Activated T-helper 17 cell treated with anti-CD3 and anti-CD28 coated beads, Interleukin-2, amount 50 U/mL, for 72 hours (primary cell): ENCODE results near the gene BEND6. TPM values are rescaled to one million over a fixed set of nuclear protein-coding genes. Genes with fewer than 3 reads are reported as not detected.
A peak's percentile ranks its signal among the peaks of the same experiment; 100 is the strongest.

ENCODE experiments used
- ATAC-seq: fragments of 150-1000 bp; cut with Tn5 transposase; replicated peaks from 2 replicates; pipeline ENCODE4 v1.10.0; 2021; ENCODE audit warnings: mild to moderate bottlenecking, moderate library complexity
- H3K27ac Mint-ChIP-seq: one replicate; pipeline ENCODE4 v1.8.0; 2022; ENCODE audit warnings: mixed read lengths
- H3K27me3 Mint-ChIP-seq: one replicate; pipeline ENCODE4 v1.8.0; 2022; ENCODE audit warnings: mixed read lengths
- H3K36me3 Mint-ChIP-seq: one replicate; pipeline ENCODE4 v1.8.0; 2022; ENCODE audit warnings: low read depth, mild to moderate bottlenecking, mixed read lengths
- H3K4me1 Mint-ChIP-seq: one replicate; pipeline ENCODE4 v1.8.0; 2022; ENCODE audit warnings: mixed read lengths
- H3K4me3 Mint-ChIP-seq: one replicate; pipeline ENCODE4 v1.8.0; 2022; ENCODE audit warnings: mild to moderate bottlenecking, mixed read lengths
- H3K9me3 Mint-ChIP-seq: one replicate; pipeline ENCODE4 v1.8.0; 2022; ENCODE audit warnings: mixed read lengths
- total RNA-seq, 2 donors: library from RNA; stranded (reverse); gene quantifications; one replicate each; pipeline ENCODE4 v1.2.3, GENCODE V29; 2022

BEND6 gene, protein sequence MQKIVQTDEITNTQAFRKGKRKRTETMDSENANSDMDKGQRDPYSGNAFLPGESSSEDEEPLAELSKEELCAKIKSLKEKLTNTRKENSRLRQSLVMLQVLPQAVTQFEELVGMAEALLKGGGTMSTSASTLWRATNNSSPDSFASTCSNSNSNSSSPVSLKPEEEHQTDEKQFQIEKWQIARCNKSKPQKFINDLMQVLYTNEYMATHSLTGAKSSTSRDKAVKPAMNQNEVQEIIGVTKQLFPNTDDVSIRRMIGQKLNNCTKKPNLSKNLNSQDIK
- total RNA-seq: under 1 TPM in 1 of 2 donors, not detected in 1; 0.15 TPM

DNA sequence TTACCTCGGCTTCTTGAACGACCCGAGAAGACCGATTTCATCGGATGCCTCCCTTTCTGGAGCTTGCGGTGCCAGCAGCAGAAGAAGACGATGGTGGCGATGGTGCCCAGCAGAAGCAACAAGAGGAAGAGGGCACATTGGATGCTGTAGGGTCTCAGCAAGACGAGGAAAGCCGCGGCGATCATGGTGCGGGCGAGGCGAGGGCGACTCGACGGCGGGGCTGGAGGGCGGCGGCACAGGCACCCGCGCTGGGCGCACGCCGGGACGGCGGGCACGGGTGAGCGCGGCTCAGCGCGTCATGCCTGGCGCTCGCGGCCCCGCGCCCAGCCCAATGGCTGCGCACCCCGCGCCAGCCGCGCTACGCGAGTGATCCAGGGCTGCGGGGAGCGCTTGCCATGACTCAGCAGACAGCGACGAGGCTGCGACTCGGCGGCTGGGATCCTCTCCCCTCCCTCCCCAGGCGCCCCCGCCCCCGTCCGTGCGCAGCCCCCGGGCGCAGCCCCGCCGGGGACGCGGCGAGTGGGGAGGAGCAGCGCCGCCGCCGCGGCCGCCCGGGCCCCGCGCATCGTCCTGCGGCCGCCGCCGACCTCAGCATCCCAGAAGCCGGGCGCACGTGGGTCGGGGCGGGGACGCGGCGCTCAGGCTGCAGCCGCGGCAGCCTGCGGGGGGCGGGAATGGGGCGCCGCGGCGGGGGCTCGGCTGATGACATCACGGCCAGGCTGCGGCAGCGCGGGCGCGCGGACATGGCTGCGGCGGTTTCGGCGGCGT is at the start of gene BEND6:
BEND6 (plus strand) TSS at position 705 of the 768 bp plus-strand sequence. CDS start 26,704 bp downstream, outside the sequence.
- H3K9me3 Mint-ChIP-seq: no peaks in the 10 kb centered on the region
- peak; percentile 74 for ATAC-seq
- no peaks in the 10 kb centered on the region for H3K36me3 Mint-ChIP-seq
- peaks cover 15% of the 10 kb centered on the region for H3K4me1 Mint-ChIP-seq
- peak within 1 kb of the TSS; percentile 58 for H3K27ac Mint-ChIP-seq
- peaks cover 51% of the 10 kb centered on the region for H3K27me3 Mint-ChIP-seq
- H3K4me3 Mint-ChIP-seq: peak within 1 kb of the TSS; percentile 87

DNA sequence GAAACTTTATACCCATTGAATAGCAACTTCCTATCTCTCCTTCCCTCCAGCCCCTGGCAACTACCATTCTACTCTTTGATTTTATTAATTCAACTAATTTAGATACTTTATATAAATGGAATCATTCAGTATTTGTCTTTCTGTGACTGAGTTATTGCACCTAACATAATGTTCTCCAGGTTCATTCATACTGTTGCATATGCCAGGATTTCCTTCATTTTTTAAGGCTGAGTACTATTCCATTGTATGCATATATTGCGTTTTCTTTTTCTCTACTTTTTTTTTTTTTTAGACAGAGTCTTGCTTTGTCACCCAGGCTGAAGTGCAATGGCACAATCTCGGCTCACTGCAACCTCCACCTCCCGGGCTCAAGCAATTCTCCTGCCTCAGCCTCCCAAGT is 49.5 kb upstream of the BEND6 start:
- Mint-ChIP-seq H3K27ac (no peak overlapping the region), H3K4me3 (no peak overlapping the region), H3K9me3 (no peaks in the 10 kb centered on the region), H3K36me3 (no peaks in the 10 kb centered on the region), H3K27me3 (peaks cover 14% of the 10 kb centered on the region), H3K4me1 (no peaks in the 10 kb centered on the region)
- ATAC-seq: no peak

DNA sequence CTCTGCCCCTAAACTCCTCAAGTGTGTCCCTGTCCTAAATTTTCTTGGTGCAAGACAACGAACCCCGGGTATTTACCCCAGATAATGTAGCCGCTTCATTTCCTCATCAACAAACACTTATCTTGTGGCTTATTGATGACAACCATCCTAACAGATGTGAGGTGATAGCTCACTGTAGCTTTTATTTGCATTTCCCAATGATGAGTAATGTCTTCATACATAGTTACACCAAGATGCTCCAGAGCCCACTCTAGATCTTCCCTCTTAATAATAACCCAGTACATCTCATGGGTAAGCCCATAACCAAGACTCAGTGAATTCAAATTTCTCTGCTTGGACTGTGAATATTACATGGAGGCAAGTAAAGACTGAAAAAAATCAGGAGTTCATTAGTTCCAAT is 48.2 kb upstream of the BEND6 start:
- H3K4me1 Mint-ChIP-seq: no peaks in the 10 kb centered on the region
- no peak overlapping the region for H3K4me3 Mint-ChIP-seq
- H3K36me3 Mint-ChIP-seq: no peaks in the 10 kb centered on the region
- H3K9me3 Mint-ChIP-seq: no peaks in the 10 kb centered on the region
- no peak overlapping the region for H3K27ac Mint-ChIP-seq
- no peak for ATAC-seq
- peaks cover 14% of the 10 kb centered on the region for H3K27me3 Mint-ChIP-seq

DNA sequence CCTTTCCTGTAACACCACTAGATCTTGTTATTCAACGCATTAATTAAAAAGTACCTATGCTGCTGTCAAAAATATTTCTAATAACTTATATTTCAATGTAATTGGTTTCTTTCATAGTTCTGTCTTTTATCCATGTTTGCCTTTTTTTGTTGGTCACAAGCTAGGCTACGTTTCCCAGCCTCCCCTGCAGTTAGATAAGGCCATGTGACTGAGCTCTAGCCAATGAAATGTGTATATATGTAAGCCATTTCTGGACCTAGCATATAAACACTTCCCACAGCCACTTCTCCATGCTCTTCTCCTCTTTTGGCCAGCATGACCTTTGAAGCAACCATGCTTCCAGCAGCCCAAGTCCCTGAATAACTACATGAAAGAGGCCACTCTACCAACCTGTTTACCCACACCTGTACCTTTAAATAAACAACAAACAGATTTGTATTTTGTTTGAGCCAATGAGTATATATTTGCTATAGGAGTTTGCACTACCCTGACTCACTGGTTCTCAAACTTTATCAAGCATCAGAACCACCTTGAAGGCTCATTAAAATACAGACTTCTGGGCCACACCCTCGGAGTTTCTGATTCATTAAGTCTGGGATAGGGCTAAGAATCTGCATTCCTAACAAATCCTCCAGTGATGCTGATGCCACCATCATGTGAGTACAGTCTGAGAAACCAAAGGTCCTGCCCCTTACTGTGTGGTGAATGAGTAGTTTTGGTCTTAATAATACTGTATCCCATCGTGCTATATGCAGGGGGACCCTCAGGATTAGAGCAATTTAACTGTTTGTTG is 45.6 kb upstream of the BEND6 start:
- H3K4me3 Mint-ChIP-seq: no peak overlapping the region
- H3K9me3 Mint-ChIP-seq: no peaks in the 10 kb centered on the region
- H3K27ac Mint-ChIP-seq: no peak overlapping the region
- ATAC-seq: no peak
- H3K27me3 Mint-ChIP-seq: peaks cover 27% of the 10 kb centered on the region
- no peaks in the 10 kb centered on the region for H3K36me3 Mint-ChIP-seq
- H3K4me1 Mint-ChIP-seq: no peaks in the 10 kb centered on the region

DNA sequence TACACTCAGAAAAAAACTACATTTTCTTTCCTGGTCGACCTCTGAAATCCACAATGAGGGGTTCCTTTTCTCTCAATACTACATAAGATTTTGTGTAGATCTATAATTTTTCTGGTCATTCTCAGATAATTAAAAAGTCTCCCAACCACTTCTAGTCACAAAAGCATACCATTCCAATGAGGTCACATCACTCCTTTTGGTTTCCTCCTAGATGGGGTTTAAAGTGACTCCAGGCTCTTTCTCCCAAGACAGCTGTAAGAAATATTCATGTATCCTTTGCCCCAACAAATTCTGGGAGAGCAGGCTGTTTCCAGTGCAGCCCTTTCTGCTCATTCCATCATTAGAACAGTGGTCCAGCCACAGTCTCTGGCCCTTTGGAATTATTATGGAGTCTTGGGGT is 43.1 kb upstream of the BEND6 start:
- Mint-ChIP-seq H3K36me3 (no peaks in the 10 kb centered on the region), H3K9me3 (no peaks in the 10 kb centered on the region), H3K27ac (no peak overlapping the region), H3K27me3 (peaks cover 23% of the 10 kb centered on the region), H3K4me3 (no peak overlapping the region), H3K4me1 (no peaks in the 10 kb centered on the region)
- no peak for ATAC-seq

DNA sequence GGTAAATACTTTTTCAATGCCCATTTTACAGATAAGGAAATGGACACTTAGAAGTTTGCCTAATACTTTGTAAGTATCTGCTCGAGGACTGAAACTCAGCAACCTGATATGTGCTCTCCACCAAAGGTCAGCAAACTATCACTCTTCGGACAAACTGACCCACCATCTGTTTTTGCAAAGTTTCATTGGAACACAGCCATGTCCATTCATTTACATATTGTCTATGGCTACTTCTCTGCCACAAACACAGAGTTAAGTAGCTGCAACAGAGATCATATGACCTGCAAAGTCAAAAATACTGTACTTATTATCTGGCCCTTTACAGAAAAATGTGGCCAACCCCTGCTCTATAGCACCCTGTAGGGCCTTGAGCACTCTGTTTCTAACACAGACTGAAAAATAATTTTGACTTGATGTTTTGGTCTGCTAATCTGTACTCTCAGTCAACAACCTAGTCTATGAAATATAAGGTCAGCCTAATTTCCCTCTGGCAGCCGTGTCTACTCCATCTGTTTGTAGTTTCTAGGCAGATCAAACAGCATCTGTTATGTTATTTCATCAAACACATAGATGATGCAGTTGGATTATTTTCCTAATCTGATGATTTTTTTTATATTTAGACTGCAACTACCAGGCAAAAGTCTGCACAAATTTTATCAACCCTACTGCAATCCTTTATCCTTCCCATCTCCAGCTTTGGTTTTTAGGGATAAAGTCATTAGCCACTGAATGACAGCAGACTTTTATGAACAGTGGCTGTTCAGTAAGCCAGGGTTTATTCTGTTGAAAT is 41.4 kb upstream of the BEND6 start:
- no peak overlapping the region for H3K4me3 Mint-ChIP-seq
- H3K4me1 Mint-ChIP-seq: no peaks in the 10 kb centered on the region
- peaks cover 21% of the 10 kb centered on the region for H3K27me3 Mint-ChIP-seq
- no peak overlapping the region for H3K27ac Mint-ChIP-seq
- H3K9me3 Mint-ChIP-seq: no peaks in the 10 kb centered on the region
- no peaks in the 10 kb centered on the region for H3K36me3 Mint-ChIP-seq
- no peak for ATAC-seq

DNA sequence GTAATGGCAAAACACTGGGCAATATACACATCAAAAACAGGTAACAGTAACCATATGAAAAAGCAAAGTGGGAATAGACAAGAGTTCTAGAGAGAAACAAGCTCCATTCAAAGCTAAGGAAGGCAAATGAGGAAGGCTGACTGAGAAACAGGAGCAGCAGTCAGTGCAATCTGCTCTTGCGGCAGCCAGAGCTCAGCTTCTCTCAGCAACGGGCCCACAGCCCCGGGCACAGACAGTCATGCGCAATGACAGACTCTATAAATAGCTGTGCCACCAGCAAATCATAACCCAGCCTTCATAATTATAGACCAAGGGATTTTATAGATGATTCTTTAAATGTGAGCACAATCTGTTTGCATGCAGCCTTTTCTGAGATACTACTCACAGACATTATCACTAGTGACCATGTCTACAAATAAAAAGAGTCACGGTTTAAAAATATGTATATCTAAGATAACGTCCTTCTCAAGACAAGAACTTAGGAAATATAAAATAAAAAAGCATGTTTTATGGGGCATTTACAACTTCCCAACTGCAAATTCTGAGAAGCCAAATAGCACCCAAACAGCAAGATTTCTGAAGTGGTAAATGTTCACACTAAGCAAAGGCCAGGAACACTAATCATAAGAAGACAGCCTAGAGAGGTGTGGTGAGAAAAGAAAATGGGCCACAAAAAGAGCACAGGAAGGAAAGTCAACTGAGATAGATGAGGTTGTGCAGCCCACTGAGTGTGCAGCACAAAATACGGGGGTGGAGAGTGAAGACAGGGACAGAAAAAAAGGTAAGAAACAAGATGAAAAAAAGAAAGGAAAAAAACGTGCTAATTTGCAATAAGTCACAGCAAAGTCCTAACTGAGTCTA is 39.9 kb upstream of the BEND6 start:
- Mint-ChIP-seq H3K4me1 (no peaks in the 10 kb centered on the region), H3K9me3 (no peaks in the 10 kb centered on the region), H3K27ac (no peak overlapping the region), H3K27me3 (peaks cover 16% of the 10 kb centered on the region), H3K36me3 (no peaks in the 10 kb centered on the region), H3K4me3 (no peak overlapping the region)
- ATAC-seq: no peak

DNA sequence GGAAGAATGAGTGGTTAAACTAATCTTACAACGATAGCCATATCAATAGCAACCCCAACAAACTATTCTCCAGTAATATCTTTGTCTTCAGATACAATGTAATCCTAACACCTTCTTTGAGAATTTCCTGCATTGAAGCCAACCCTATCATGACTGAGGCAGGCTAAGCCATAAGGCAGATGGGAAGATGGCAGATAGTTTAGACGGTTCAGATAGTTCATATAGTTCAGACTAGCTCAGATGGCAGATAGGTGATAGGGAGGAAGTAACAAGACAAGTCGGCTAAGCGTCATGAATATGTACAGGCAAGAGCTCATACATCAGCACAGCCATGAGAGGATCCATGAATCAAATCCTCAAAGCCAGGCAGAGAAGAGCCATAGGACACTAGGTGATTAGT is 39.1 kb upstream of the BEND6 start:
- Mint-ChIP-seq H3K27ac (no peak overlapping the region), H3K9me3 (no peaks in the 10 kb centered on the region)

DNA sequence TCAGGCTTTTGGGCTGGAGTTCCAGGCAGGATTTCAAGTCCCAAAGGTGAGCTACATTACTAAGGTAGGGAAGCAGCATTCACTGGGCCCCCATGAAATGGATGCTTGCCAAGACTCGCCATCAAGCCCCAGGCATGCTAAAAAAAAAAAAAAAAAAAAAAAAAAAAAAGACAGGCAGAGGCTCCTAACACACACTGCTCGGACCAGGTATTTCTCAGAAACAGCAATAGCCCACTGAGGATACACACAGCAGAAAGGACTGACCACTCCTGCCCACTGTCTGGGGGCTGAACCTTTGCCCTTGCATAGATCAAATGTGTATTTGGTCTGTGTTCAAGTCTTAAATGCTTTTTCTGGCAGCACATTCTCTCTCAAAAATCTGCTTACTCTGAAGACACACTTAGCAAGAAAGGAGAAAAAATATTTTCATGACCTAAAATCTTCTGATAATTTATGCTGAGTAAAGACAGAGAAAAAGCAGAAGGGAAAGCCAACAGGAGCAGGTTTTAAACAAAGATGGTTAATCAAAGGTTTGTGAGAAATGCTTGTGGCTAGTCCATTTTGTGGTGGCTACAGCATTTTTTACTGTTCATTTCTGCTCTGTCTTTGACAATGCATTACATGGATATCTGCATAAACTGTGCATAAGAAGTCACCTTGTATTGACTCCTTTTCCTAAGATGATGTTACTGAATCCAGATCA is 37.9 kb upstream of the BEND6 start:
- no peaks in the 10 kb centered on the region for H3K4me1 Mint-ChIP-seq
- no peak overlapping the region for H3K4me3 Mint-ChIP-seq
- ATAC-seq: no peak
- H3K27ac Mint-ChIP-seq: no peak overlapping the region
- no peaks in the 10 kb centered on the region for H3K9me3 Mint-ChIP-seq
- H3K36me3 Mint-ChIP-seq: no peaks in the 10 kb centered on the region
- peaks cover 16% of the 10 kb centered on the region for H3K27me3 Mint-ChIP-seq

More for the DNA sequence above, 39.1 kb upstream of the BEND6 start:
- Mint-ChIP-seq H3K36me3 (no peaks in the 10 kb centered on the region), H3K4me3 (no peak overlapping the region), H3K27me3 (peaks cover 16% of the 10 kb centered on the region), H3K4me1 (no peaks in the 10 kb centered on the region)
- no peak for ATAC-seq

DNA sequence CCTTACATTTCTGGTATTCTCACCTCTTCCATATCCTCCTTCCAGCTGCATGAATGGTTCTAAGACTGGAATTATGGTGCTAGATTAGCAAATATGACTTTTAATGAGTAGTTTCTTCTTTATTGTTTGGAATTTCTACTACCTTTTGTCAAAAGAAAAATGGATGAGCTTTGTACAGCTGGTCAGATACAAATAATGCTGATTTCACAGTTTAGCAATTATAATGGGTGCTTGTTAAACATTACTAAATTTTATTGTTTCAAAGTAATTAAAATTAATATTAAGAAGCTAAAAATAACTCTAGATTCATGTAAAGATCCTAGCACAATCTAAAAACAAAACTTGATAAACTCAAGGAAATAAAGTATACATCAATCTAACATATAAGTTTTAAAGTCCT is 32.3 kb upstream of the BEND6 start:
- Mint-ChIP-seq H3K4me3 (no peak overlapping the region), H3K36me3 (no peaks in the 10 kb centered on the region), H3K4me1 (no peaks in the 10 kb centered on the region), H3K9me3 (no peaks in the 10 kb centered on the region), H3K27ac (no peak overlapping the region), H3K27me3 (peaks cover 32% of the 10 kb centered on the region)
- ATAC-seq: no peak

DNA sequence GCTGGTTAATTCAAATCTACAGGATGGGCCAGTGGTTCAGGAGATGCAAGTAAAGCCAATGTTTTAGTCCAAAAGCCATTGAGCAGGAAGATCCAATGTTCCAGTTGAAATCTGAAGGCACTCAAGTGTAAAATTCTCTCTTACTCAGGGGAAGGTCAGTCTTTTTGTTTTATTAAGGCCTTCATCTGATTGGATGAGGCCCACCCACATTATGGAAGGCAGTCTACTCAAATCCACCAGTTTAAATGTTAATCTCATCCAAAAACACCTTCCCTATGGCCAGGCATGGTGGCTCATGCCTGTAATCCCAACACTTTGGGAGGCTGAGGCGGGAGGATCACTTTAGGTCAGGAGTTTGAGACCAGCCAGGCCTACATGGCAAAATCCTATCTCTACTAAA is 31.3 kb upstream of the BEND6 start:
- H3K4me1 Mint-ChIP-seq: no peaks in the 10 kb centered on the region
- H3K36me3 Mint-ChIP-seq: no peaks in the 10 kb centered on the region
- H3K27ac Mint-ChIP-seq: no peak overlapping the region
- H3K4me3 Mint-ChIP-seq: no peak overlapping the region
- H3K9me3 Mint-ChIP-seq: no peaks in the 10 kb centered on the region
- no peak for ATAC-seq
- H3K27me3 Mint-ChIP-seq: peaks cover 34% of the 10 kb centered on the region

DNA sequence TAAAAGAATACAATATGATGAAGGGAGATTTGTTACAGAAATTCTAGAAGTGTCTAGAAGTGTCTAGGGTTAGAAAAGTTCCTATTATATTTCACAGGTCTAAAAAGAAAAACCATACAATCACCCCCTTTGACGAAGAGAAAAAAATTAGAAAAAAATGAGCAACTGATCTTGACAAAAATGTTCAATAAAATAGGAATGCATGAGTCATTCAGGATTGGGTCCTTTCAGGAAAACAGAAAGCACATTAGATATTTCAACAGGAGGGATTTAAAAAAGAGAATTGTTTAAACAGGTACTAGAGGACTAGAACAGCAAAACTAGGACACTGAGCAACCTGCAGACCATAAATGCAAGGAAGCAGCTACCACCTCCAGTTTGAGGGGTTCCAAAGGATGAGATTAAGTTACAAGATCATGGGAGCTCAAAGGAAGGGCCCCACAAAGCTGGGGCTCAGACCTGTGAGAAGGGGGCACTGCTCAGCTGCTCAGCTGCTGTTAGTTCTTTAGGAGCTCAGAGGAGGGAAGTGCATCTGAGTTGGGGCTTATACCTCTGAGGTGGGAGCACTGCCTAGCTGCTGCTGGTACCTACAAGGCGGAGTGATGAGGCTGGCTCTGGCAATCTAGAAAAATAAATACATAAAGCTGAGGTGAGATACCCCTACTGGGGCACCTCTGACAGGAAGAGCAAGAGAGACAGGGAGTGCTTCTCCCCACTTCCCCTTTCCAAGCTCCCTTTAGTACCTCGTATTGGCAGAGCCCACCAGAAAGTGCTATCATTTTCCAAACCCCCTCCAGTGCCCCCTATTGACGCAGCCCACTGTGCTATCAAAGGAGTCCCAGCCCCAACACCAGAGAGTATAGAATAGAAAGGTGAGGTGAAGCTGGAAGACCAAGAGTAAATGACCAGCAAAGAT is 27.1 kb upstream of the BEND6 start:
- H3K9me3 Mint-ChIP-seq: no peaks in the 10 kb centered on the region
- H3K4me1 Mint-ChIP-seq: no peaks in the 10 kb centered on the region
- no peak for ATAC-seq
- no peak overlapping the region for H3K4me3 Mint-ChIP-seq
- H3K36me3 Mint-ChIP-seq: no peaks in the 10 kb centered on the region
- H3K27me3 Mint-ChIP-seq: peaks cover 41% of the 10 kb centered on the region
- H3K27ac Mint-ChIP-seq: no peak overlapping the region
